Astrocyte of the hippocampus (primary cell): Measurements from ENCODE around the gene SCGB1A1.

Source experiments
- DNase-seq: peaks from one replicate; pipeline ENCODE4 v3.0.0; 2011; ENCODE audit warnings: low read depth, low spot score

The SCGB1A1 gene

DNA sequence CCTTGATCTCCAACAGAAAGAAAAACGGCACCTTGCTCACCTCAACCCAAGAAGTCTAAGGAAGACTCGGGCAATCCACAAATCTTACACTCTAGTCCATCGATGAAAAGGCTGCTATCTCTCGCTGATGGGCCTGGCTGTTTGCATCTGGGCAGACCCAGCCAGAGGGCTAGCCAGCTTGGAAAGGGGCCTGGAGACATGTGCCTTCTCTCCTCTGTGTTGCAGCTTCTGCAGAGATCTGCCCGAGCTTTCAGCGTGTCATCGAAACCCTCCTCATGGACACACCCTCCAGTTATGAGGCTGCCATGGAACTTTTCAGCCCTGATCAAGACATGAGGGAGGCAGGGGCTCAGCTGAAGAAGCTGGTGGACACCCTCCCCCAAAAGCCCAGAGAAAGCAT, 3.2 kb downstream of the SCGB1A1 start:
- DNase-seq, result no peak

DNA sequence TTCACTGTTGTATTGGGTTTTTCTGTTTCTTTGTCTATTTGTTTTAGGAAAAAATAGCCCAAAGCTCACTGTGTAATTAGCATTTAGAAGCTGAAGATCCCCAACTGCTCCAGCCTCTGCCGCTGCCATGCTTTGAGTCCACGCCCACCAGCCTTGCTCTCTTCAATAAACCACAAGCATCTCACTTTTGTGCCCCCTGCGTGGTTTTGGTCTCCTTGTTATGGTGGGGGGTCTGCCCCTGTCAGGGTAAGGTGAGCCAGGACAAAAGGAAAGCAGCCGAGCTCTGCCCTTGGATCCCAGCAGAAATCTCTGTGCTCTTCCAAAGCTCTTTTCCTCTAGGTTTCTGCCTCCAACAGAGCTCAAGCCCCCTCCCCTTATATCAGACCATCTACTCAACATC, 4.2 kb downstream of the SCGB1A1 start:
- DNase-seq, result peak; percentile 54

DNA sequence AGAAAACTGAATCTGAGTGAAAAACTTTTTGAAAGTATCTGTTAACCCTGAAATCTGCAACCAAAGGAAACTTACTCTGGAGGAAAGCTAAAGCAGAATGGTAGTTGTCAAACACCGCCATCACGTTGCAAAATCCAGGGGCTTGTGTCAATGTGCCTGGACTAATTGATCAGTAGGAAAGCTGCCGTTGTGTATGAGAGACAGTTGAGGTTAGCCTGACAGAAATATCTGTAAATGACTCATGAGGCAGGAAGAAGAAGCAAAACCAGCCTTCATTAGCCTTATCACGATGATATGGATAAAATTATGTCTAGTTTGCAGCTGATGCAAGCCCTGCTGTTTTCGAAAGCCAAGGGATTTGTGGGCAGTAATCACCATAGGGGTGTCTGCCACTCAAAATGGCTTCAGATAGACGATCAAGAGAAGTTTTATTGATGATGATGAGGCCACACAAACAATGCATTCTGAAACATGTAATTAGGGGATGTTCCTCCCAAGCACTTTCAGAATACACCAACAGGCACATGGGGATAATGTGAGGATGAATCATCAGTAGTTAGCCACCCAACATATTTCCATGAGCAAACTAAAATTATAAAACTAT, 8.9 kb downstream of the SCGB1A1 start:
- peak; percentile 29 for DNase-seq

DNA sequence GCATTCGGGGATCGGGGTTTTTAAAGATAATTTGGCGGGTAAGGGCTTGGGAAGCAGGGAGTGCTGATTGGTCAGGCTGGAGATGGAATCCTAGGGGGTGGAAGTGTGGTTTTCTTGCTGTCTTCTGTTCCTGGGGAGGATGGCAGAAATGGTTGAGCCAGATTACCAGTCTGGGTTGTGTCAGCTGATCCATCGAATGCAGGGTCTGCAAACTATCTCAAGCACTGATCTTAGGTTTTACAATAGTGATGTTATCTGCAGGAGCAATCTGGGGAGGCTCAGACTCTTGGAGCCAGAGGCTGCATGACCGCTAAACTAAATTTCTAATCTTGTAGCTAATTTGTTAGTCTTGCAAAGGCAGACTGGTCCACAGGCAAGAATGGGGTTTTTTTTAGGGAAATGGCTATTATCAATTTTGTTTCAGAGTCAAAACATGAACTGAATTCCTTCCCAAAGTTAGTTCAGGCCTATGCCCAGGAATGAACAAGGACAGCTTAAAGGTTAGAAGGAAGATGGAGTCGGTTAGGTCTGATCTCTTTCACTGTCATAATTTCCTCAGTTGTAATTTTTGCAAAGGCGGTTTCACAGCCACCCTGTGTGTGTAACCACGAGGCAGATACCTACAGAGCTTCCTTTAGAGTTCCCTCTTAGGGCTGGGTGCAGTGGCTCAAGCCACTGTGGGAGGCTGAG, 10.2 kb downstream of the SCGB1A1 start:
- no peak for DNase-seq

DNA sequence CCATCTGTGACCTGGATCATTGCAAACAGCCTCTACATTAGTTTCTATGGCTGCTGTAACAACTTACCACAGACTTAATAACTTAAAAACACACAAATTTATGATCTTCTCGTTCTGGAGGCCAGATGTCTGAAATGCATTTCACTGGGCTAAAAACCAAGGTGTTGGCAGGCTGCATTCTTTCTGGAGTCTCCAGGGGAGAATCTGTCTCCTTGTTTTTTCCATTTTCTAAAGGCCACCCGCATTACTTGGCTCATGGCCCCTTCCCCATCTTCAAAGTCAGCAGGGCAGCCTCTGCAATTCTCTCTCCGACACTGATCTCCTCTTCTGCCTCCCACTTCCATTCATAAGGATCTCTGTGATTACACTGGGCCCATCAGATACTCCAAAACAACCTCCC, 11.6 kb downstream of the SCGB1A1 start:
- DNase-seq, result no peak

DNA sequence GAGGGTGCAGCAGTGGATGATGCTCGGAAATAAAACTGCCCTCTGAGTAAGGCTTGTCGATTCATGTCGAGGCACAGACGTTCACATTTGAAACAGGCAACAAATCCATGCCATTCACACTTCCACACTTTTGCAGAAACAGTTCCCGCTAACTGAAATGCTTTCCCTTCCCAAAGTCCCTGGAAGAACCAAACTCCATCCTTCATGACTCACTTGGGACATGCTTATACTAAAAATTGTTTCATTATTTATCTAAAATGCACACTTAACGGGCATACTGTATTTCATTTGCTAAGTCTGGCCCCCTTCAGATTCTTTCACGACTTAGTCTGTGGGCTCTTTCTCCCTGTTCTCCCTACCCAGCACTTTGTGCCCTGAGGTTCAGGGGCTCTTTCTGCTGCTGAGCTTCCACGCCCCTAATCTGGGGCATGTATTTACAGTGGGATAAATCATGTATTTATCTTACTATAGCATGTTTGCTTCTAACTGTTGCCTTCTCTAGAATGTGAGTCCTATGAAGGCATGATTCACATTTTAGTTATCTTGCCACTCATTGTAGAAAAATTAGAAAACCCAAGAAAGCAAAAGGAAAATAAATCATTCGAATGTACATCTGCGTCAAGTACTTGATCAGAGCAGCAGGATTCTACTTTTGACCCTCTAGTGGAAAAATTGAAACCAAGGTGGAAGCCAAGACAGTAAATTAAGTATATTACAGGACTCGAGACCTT, 12.5 kb downstream of the SCGB1A1 start:
- peak; percentile 59 for DNase-seq

DNA sequence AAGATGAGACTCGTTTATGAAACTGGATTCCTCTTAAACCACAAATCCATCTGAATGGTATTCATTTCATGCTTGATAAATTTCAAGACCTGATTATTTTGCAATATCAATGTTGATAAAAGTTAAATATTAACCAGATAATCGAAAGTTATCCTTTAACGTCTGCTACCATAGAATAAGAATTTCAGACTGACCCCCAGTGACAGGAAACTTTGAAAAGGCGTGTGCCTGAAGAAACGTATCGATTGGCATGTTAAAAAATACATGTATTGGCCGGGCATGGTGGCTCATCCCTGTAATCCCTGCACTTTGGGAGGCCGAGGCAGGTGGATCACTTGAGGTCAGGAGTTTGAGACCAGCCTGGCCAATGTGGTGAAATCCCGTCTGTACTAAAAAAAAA, 13.9 kb downstream of the SCGB1A1 start:
- DNase-seq, result no peak

DNA sequence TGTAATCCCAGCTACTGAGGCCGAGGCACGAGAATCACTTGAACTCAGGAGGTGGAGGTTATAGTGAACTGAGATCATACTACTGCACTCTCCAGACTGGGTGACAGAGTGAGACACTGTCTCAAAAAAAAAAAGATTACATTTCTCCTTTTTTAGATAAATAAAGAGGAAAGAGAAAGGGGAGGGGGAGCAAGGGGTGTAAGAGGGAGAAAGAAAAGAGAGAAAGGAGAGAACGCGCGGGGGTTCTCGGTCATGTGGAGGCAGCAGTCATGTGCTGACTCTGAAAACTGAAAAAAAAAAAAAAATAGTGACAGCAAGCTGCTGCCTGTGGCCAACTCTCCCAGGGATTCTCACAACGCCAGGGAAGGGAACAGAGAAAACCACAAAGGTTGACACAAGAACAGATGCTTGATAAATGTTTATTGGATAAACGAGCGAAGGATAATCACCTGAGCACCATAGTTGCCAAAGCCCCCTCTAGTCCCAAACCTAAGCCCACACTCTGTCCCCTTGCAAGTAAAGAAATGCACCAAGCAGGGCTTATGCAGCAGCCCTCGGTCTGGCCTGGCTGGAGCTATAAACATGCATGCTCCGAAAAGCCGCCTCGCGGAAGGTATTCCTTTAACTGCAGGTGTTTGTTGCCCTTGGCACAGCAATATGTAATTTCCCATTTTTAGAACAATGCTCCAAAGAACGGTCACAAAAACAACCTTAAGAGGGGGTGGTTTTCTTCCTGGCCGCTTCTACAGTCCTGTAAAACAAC, 14.5 kb downstream of the SCGB1A1 start:
- DNase-seq, result peak; percentile 38

DNA sequence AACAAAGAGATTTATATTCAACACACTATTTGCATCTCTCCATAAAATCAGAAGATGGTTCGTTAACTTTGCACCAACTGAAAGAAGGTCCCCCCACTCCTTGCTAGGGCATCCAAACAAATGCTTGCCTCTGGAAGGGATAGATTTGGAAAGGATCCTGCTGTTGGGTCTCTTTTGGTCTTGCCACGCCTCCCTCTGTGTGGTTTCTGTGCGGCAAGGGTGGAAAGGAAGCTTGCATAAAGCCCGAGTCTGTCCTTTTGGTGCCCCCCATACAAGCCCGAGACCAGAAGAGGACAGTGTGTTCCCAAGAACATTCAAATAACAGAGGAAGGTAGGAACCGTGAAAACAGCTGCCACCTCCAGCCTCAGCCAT, 15.1 kb downstream of the SCGB1A1 start:
- peak; percentile 35 for DNase-seq

DNA sequence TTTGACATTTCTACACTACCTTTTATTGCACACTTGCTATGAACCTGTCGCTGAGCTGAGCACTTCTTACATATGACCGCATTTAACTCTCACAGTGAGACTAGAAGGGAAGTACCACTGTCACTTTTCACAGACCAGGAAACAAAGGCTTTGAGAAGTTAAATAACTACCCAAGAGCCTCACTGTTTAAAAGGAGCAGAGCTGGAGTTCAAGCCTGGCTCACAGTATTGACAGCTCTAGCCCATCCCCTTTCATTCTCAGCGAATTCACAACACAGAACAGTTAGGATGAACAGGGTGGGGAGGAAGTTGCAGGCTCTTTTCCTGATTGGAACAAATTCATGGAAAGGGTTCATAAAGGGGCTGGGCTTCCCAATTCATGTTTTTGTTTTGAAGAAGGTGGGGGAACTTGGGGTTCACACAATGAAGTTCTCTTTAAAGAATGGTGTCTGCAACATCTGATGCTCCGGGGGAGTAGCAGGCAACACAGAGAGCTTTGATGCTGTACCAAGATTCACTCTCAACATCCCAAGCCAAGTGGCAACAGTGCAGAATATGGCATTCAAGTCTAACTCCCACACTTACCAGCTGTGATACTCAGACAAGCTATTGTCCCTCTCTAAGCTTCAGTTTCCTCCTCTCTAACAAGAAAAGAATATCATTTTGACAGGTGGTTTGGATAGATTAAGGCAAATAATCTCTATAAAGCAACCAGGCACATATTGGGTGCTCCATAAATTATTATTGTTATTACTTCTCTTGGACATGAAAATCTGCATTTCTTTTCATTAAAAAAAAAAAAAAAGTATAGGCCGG, 17.2 kb downstream of the SCGB1A1 start:
- no peak for DNase-seq

DNA sequence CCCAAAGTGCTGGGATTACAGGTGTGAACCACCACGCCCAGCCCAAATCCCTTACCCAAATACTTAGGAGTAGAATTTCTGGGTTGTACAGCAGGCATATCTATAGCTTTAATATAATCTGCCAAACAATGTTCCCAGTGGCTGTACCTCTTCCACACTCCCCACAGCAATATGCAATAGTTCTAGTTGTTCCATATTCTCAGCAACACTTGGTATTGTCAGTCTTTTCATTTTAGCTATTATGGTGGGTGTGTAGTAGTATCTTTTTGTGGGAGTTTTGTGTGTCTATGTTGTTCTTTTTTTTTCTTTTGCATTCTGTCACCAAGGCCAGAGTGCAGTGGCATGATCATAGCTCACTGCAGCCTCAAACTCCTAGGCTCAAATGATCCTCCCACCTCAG, 18.8 kb downstream of the SCGB1A1 start:
- DNase-seq, result no peak

DNA sequence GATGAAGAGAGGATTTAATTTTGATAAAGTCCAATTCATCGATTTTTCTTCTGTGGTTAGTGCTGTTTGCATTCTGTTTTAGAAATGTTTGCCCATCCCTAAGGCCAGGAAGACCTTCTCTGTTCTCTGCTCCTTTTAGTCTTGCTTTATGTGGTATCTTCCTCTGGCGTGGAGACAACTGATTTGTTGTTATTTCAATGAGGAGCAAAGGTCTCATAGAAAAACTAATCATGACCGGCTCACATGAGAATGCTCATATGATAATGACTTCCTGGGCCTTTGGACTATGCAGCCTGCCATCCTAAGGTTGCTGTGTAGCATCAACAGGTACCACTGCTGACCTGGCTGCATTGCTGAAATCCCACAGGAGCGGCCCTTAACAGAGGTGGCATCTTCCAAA, 19.8 kb downstream of the SCGB1A1 start:
- no peak for DNase-seq

DNA sequence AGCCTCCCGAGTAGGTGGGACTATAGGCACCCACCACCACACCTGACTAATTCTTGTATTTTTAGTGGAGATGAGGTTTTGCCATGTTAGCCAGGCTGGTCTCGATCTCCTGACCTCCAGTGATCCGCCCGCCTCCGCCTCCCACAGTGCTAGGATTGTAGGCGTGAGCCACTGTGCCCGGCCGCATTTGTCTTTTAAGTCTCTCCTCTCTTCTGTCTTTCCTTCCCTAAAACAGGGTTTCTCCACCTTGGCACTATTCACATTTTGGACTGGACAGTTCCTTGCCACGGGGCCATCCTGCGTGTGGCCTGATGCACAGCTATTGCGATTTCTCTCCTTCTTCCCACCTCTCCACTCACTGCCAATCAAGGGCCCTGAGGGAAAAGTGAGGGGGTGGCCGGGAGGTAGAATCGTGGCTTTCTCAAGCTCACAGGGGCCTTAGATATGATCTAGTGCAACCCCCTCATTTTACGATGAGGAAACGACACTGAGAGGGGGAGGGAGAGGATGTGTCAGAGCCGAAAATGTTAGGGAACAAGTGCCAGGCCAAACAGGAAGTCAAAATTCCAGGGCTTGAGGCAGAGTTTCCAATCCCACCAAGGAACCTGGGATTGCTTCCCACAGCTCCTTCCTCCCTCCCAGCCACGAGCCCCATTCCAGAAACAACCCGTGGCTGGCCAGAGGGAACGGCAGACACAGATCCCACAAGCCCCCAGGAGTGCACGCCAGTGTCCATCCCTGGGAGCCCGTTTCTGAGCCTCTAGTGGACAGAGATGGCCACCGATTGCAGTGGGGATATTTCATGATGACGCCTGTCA, 21.2 kb downstream of the SCGB1A1 start:
- peak; percentile 58 for DNase-seq

DNA sequence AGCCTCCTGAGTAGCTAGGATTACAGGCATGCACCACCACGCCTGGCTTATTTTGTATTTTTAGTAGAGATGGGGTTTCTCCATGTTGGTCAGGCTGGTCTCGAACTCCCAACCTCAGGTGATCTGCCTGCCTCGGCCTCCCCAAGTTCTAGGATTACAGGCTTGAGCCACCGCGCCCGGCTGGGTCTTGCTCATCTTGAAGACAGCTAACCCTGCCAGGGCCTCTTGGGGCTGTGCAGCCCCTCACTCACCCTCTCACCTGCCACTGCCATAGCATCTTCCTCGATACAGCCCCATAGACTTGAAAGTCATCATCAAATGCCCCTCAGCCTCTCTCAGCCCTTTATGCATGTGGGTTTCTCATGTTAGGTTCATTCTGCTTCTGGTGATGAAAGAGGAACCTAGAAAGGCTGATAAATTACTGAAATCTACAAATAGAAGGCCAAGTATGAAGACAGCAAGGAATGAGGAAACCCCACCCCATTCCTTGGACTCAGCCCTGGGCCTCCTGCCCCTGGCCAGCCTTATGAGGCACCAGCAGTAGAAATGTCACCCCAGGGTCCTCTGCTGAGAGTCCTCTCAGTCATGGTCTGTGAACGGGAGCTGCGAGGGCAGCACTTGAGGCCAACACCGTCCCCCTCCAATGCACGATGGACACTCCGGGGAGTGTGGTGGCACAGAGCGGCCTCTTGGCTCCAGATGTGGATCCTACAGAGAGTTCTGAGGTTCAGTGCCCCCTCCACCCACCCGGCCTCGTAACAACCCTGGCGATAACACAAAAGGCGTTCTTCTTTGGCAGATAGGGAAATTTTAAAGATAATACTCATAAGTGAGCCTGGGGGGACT, 24.8 kb downstream of the SCGB1A1 start:
- no peak for DNase-seq

DNA sequence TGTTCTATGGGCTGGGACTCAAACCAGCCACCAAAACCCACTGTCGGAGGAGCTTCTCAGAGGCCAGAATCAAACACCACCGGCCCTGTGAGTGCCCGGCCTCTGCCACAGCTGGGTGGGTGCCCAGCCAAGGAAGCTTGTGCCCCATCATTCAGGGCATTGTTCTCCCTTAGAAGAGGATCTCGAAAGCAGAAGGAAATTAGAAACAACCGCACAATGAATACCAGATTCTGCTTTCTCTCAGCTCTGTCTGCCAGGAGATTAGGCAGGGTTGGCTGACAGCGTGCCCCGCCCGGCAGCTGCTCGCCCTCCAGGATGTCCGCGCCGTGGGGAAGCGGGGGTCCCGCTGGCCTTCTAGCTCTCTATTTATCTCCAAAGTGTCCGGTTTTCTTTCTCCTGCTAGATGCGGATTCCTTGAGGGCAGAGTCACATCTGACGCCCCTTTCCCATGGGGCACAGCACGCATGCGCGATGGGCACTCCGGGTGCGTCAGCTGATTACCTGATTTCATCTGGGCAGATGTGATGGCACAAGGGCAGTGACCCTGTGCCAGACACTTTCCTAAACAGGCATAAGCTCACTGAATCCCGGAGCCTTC, 25.5 kb downstream of the SCGB1A1 start:
- DNase-seq, result peak; percentile 57

DNA sequence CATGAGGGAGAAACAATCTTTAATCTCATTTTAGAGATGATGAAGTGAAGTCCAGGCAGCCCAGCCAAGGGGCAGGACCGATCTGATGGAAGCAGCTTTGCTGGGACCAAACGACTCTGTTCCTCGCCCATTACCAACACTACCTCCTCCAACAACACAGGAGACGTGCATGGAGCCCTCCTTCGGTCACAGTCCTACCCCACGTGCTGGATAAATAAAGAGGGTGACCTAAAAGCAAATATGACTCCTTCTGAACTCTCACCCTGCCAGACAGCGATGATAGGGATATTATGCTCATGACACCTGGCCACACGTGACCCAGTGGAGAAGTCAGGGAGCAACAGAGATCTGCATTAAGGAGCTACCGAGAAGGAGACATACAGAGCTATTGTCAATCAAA, 26.0 kb downstream of the SCGB1A1 start:
- no peak for DNase-seq

DNA sequence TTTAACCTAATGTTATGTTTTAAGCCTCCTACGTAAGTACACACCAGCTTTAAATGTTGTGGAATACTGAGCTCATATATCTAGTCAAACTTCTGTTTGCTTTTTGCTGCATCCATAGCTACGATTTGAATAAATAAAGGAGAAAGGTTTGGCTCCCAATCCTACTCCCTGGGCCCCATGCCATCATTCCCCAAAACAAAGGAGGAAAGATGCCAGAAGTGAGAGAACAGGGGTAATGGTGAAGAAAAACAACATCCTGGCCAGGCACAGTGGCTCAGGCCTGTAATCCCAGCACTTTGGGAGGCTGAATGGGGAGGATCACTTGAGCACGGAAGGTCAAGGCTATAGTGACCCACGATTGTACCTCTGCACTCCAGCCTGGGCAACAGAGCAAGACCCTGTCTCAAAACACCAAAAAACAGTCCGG, 26.5 kb downstream of the SCGB1A1 start:
- DNase-seq, result peak; percentile 84

DNA sequence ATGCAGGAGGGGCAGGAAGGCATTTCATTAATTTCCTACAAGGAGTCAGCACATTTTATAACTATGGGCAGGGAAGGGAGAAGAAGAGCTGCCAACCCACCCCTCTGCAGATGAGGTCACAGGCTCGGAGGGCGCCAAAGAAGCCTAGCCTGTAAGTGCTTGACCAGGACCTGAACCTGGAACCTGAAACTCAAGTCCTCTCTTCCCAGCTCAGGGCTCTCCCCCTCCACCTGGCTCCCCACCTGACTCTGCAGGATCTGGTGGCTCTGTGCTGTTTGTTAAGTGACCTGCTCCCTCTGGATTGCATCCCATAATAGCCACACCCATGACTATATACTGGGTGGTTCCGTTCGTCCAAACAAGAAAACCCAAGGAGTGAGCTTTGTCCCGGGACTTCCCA, 27.3 kb downstream of the SCGB1A1 start:
- no peak for DNase-seq

DNA sequence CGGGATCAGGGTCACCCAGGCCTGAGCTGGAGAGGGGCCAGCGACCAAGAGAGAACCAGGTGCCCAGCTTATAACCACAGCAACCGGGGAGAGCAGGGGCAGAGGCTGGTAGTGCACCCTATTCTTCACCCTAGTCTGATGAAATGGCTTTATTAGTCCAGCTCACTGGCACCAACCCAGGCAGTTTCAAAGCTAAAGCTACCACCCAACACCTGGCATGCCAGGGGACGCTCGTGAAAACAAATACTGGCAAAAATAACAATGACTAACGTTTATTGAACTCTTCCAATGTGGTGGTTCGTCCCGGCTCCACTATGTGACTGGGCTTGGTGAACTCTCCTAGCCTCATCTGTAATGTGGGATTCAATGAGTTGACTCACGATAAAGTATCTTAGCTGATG, 30.6 kb downstream of the SCGB1A1 start:
- peak; percentile 49 for DNase-seq
